Heart right ventricle (tissue), 16 donors: ENCODE results near the gene NKAPL. TPM values are rescaled to one million over a fixed set of nuclear protein-coding genes. Genes with fewer than 3 reads are reported as not detected.

Source experiments
- ATAC-seq, 8 donors: fragments of 200-7000 bp; cut with Tn5 transposase; one replicate each; pipeline ENCODE4 v1.9.1; 2020; ENCODE audit warnings: mild to moderate bottlenecking in 8 of 8, moderate library complexity in 8 of 8, moderate number of reproducible peaks in 1 of 8
- DNase-seq, 2 donors: peaks; one replicate each; pipeline ENCODE4 v3.0.0-alpha.2; 2020
- H3K27ac ChIP-seq, 10 donors: fragments of 200-600 bp; sonication (generic) in 2 of 10; one replicate each; pipeline versions ENCODE4 v1.5.0 to v1.8.0; 2020 to 2022; ENCODE audit warnings: mild to moderate bottlenecking in 3 of 10
- H3K27me3 ChIP-seq, 7 donors: fragments of 200-600 bp; one replicate each; pipeline ENCODE4 v1.8.0; 2021 to 2022; ENCODE audit warnings: mild to moderate bottlenecking in 2 of 7
- H3K36me3 ChIP-seq, 9 donors: fragments of 200-600 bp; sonication (generic) in 1 of 9; one replicate each; pipeline versions ENCODE4 v1.5.0 to v1.8.0; 2020 to 2022; ENCODE audit warnings: mild to moderate bottlenecking in 2 of 9
- H3K4me1 ChIP-seq, 9 donors: fragments of 200-600 bp; sonication (generic) in 1 of 9; one replicate each; pipeline versions ENCODE4 v1.5.0 to v1.8.0; 2020 to 2022; ENCODE audit warnings: mild to moderate bottlenecking in 4 of 9
- H3K4me3 ChIP-seq, 10 donors: fragments of 200-600 bp; sonication (generic) in 2 of 10; one replicate each; pipeline versions ENCODE4 v1.5.0 to v1.8.0; 2020 to 2022; ENCODE audit warnings: mild to moderate bottlenecking in 7 of 10, moderate library complexity in 2 of 10
- H3K9me3 ChIP-seq, 11 donors: fragments of 200-600 bp in 10 of 11; sonication (generic) in 2 of 11; one replicate each; pipeline versions ENCODE4 v1.5.0 to v1.8.0; 2013 to 2022; ENCODE audit warnings: mild to moderate bottlenecking in 2 of 11, control low read depth in 1 of 11, moderate library complexity in 1 of 11
- CTCF ChIP-seq, 9 donors: fragments of 200-600 bp; sonication (generic) in 2 of 9; IDR thresholded peaks; one replicate each; pipeline versions ENCODE4 v1.5.0 to v1.8.0; 2021 to 2022; ENCODE audit warnings: antibody characterized with exemption in 9 of 9, mild to moderate bottlenecking in 5 of 9, moderate library complexity in 1 of 9
- WGBS, 2 donors: extraction: QIAGEN DNeasy Blood & Tissue Kit; methylation state at CpG; one replicate each; pipeline ENCODE4 v1.1.7; 2013; ENCODE audit warnings: inconsistent platforms in 1 of 2; 5-methylcytosine and 5-hydroxymethylcytosine counted together
- intact Hi-C, 10 donors: fragments of 100-400 bp; cut with DNase I; formaldehyde crosslinking; loops; one replicate each; pipeline versions ENCODE4 v1.11.1 to v1.14.2; 2022
- polyA plus RNA-seq, 2 donors: library from polyadenylated mRNA; stranded (reverse); fragments of 200-250 nt; gene quantifications; one replicate each; pipeline ENCODE4 v1.2.3, GENCODE V29; 2013
- total RNA-seq, 10 donors: library from RNA; stranded (reverse); fragmentation: NEBNext Ultra II Directional in 3 of 10; extraction: Animal tissue kit (Norgen Biotek cat#: 25700) in 3 of 10; gene quantifications; one replicate each; pipeline versions ENCODE4 v1.2.1 to v1.2.4, GENCODE V29; 2021 to 2023
- donor health status: Arrhythmogenic right ventricular cardiomyopathy.
- donor health status: ischemic (EF 13 %, LVEDD 7.1; RV severe dilation, severe dysfunction).
- donor health status: healthy with polysubstance abuse.
- donor health status: DM: no; HTN: yes; CAD: no.
- donor health status: DM: no; HTN: no; CAD: no.
- donor health status: ischemic (EF 25% LVEDD 6.9; RV normal size, moderate dysfunction).
- donor health status: ischemic (EF 25% LVEDD 5.7; RV mildly dilated, moderate dysfunction).
- donor health status: healthy.
- donor health status: DM: yes; HTN: yes; CAD: no.
- donor health status: Ischemic cardiomyopathy.
- donor health status: ischemic (EF 35%, LVEDD 5.7; RV mildly dilated, moderate dysfunction).
- donor health status: nonischemic (EF 11% LVEDD 7.7; RV severe dilation, severe dysfunction).
- donor health status: DM: yes; HTN: yes; CAD: no.
- donor health status: PGD.
- donor health status: ischemic (EF 29% LVEDD 5.4; RV normal size, mild dysfunction).
- donor health status: nonischemic (EF 23%, LVEDD 6.1; RV moderate dilation, normal function).

The NKAPL gene
- total and polyA plus RNA-seq, 12 donors = 2.7 to 9.7 (median 6.7) TPM

DNA sequence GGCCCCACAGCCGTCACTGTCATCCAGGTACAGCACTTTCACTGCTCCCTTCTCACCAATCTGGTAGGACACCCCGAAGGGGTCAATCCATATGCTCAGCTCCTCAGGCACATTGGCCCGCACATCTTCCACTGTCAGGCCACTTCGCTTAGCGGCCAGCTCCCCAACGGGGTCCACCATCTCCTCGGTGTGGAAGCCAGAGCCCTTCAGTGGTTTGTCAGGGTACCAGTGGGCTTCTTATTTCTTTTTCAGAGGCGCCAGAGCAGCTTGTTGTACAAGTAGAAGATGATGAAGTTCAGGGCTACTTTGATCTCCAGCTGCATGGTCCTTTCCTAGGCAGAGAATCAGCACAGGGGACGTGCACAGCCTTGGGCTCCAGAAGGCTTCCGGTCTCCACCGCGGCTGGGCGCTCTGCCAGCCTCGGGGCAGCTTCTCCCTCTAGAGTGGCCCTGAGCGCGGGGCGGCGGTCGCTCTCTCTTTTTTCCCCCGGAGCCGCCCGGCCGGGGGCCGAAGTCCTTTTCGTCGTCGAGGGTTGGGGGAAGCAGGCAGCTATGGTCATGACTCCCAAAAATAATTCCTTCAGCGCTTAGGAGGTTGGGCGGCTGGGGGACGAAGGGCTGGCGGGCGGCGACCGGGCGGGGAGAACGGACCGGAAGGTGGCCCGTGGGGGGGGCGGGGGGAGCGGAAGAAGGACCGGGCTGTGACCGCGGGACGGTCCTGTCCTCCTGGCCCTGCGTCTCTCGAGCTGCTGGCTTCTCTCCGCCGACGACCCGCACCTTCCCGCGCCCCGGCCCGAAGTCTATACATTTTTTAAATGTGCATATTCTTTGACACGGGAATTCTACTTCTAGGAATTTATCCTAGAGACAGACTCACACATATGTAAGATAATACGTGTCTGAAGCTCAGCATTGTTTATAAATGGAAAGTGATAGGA is 40.5 kb upstream of the NKAPL start:
- WGBS, 2 donors = 11% methylated on average over 55 to 56 of the region's 56 CpGs
- ATAC-seq (peak; percentile 94 to 97 (median 96)), DNase-seq (peak; percentile 85)
- H3K9me3 ChIP-seq = no peaks in the 10 kb centered on the region
- H3K27me3 ChIP-seq = peaks cover 0 to 76% (median 51%) of the 10 kb centered on the region in 7 donors
- H3K36me3 ChIP-seq = no peaks in the 10 kb centered on the region
- no peak for TF ChIP-seq CTCF (IDR thresholded peaks at IDR 0.05)
- intact Hi-C loops = loop anchor here in 3 of 10 donors (5.0 to 10.0 kb wide), 3 partner anchors 34 to 76 kb away; partner anchors contain the start of genes ZKSCAN4 (in 1 of the 3) and ZKSCAN8 (in 1 of the 3)
- peaks cover 2 to 16% (median 13%) of the 10 kb centered on the region in 9 donors for H3K4me1 ChIP-seq
- H3K4me3 ChIP-seq = peak overlapping the region; percentile 38 to 73 (median 63)
- peak overlapping the region in 9 of 10 donors; percentile 75 to 90 (median 80) for H3K27ac ChIP-seq

GRCh38 chr6:28220257-28221133 is 38.6 kb upstream of the NKAPL start:
- peaks cover 5 to 24% (median 19%) of the 10 kb centered on the region in 9 donors for H3K4me1 ChIP-seq
- peaks cover 0 to 61% (median 33%) of the 10 kb centered on the region in 7 donors for H3K27me3 ChIP-seq
- no peak for ATAC-seq
- H3K27ac ChIP-seq = no peak overlapping the region
- no peak for DNase-seq
- TF ChIP-seq CTCF (IDR thresholded peaks at IDR 0.05) = no peak
- H3K36me3 ChIP-seq = no peaks in the 10 kb centered on the region
- 33 to 38% methylated on average over 6 of the region's 6 CpGs for WGBS, 2 donors
- H3K4me3 ChIP-seq = no peak overlapping the region
- H3K9me3 ChIP-seq = no peaks in the 10 kb centered on the region
- intact Hi-C loops = loop anchor here in 6 of 10 donors (1.0 to 10.0 kb wide), 5 partner anchors 83 to 138 kb away; partner anchors contain the start of gene ZNF165 (in 1 of the 6)

GRCh38 chr6:28224131-28225055 is 34.7 kb upstream of the NKAPL start:
- DNase-seq (no peak), ATAC-seq (no peak)
- H3K4me3 ChIP-seq = peak overlapping the region; percentile 41 to 87 (median 78)
- 53 to 54% methylated on average over 9 of the region's 9 CpGs for WGBS, 2 donors
- peak overlapping the region in 9 of 10 donors; percentile 67 to 88 (median 81) for H3K27ac ChIP-seq
- no peaks in the 10 kb centered on the region for H3K9me3 ChIP-seq
- TF ChIP-seq CTCF (IDR thresholded peaks at IDR 0.05) = no peak
- peaks cover 0 to 38% (median 23%) of the 10 kb centered on the region in 7 donors for H3K27me3 ChIP-seq
- intact Hi-C loops = loop anchor here in 8 of 10 donors (2.0 to 10.0 kb wide), 6 partner anchors 82 to 142 kb away; partner anchors contain the start of genes ZKSCAN8 (in 2 of the 8) and ZNF165 (in 2 of the 8)
- H3K36me3 ChIP-seq = peaks cover 0 to 27% (median 24%) of the 10 kb centered on the region in 9 donors
- H3K4me1 ChIP-seq = peaks cover 3 to 29% (median 15%) of the 10 kb centered on the region in 9 donors
